ENCODE measurements around the gene DBNDD2.

Gene DBNDD2, protein sequence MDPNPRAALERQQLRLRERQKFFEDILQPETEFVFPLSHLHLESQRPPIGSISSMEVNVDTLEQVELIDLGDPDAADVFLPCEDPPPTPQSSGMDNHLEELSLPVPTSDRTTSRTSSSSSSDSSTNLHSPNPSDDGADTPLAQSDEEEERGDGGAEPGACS

DNA sequence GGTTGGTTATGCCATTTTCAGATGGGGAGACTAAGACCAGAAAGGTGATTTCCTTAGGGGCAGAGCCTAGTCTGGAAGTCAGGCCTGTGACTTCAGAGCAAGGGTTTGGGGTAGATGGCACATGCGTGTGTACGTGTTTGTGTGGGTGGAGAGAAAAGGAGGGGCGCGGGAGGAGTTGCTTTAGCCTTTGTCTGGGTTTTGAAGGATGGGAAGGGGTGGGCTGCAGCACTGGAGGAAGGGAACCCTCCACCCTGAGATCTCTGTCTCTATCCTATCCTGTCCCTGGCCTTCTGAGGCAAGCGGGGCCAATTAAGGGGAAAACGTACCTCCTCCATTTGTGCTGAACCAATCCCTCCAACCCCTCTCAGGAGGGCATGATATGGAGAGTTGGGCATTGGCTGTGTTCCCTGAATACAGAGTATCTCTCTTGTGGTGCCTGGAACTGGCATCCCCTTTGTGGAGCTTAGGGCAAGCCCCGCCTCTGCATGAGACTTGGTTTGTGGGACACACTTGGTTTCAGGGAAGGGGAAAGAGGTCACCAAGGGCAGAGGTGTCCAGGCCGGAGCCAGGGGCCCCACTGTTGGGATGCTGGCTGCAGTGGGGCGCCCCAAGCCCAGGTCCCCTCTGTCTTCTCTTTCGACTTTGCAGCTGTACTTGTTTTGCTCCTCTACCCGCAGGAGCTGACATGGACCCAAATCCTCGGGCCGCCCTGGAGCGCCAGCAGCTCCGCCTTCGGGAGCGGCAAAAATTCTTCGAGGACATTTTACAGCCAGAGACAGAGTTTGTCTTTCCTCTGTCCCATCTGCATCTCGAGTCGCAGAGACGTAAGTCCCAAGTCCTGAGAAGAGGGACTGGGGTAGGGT, at the start of gene DBNDD2:
DBNDD2 (plus strand) TSS at position 507 of the 863 bp plus-strand sequence; CDS start at position 686, 179 bp downstream.
- peak; percentile 33 for DNase-seq (ENCODE audit: low spot score)
- TF ChIP-seq, protein P1, sequence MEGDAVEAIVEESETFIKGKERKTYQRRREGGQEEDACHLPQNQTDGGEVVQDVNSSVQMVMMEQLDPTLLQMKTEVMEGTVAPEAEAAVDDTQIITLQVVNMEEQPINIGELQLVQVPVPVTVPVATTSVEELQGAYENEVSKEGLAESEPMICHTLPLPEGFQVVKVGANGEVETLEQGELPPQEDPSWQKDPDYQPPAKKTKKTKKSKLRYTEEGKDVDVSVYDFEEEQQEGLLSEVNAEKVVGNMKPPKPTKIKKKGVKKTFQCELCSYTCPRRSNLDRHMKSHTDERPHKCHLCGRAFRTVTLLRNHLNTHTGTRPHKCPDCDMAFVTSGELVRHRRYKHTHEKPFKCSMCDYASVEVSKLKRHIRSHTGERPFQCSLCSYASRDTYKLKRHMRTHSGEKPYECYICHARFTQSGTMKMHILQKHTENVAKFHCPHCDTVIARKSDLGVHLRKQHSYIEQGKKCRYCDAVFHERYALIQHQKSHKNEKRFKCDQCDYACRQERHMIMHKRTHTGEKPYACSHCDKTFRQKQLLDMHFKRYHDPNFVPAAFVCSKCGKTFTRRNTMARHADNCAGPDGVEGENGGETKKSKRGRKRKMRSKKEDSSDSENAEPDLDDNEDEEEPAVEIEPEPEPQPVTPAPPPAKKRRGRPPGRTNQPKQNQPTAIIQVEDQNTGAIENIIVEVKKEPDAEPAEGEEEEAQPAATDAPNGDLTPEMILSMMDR (IDR thresholded peaks at IDR 0.05; ENCODE audit: extremely low read depth, missing control alignments): no peak

- no peak for DNase-seq (ENCODE audit: low spot score)
- TF ChIP-seq, protein P1 (IDR thresholded peaks at IDR 0.05; ENCODE audit: extremely low read depth, missing control alignments): no peak
Measured at GRCh38 chr20:45359069-45359405, 49.1 kb upstream of the DBNDD2 start.

DNA sequence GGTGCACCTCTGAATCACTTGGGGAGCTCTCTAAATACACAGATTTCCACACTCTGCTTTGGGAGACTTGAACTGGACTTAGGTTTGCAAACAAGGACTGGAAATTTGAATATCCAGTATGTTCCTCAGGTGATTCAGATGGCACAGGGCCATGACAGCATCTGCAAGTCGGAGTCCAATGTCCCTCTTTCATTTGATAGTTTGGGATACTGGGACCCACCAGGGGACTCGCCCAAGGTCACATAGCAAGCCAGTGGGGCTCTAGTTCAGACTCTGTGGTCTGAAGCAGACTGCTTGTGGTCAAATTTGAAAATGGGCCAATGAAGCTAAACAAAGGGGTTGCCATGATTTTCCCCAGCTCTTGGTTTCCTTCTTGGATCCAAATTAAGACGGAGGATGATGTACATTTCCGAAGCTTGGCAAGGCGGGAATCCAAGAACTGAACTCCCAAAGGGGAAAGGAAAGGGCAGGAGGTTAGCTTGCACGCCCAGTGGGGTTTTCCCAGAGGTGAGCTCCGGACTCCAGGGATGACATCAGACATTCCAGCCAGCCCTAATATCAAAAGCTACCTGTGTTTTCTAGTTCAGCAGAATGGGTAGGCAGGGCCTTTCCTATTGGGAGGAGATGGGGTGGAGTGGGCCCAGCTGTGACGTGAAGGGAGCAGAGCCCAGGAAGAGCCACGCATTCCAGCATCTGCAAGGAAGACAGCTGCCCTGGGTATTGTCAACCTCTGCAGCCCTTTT, 48.5 kb upstream of the DBNDD2 start:
- TF ChIP-seq, protein P1 (IDR thresholded peaks at IDR 0.05; ENCODE audit: extremely low read depth, missing control alignments): no peak
- no peak for DNase-seq (ENCODE audit: low spot score)

DNA sequence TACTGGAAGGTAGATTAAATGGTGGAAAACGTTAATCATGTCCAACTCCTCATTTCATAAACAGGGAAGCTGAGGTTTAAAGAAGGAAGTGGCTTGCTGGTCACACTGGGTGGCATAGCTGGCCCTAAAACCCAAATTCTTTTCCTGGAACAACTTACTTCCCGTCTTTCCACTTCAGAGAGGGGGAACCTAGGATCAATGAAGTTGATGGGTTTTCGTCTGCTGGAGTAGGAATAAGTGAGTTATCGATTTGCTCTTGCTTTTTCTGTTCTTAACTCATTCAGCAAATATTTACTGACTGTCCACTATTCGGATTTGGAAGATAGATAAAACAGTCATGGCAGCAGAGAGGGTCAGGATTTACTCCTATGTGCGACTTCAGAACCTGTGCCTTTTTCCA, 46.3 kb upstream of the DBNDD2 start:
- DNase-seq (ENCODE audit: low spot score): no peak
- TF ChIP-seq, protein P1 (IDR thresholded peaks at IDR 0.05; ENCODE audit: extremely low read depth, missing control alignments): no peak

- DNase-seq (ENCODE audit: low spot score): peak; percentile 94
- TF ChIP-seq, protein P1 (IDR thresholded peaks at IDR 0.05; ENCODE audit: extremely low read depth, missing control alignments): peak; percentile 50
Measured at GRCh38 chr20:45362804-45363610, 45.1 kb upstream of the DBNDD2 start, which contains the start of gene SYS1. SYS1 (plus strand) TSS chr20:45363156; CDS start chr20:45363532, 376 bp downstream.

DNA sequence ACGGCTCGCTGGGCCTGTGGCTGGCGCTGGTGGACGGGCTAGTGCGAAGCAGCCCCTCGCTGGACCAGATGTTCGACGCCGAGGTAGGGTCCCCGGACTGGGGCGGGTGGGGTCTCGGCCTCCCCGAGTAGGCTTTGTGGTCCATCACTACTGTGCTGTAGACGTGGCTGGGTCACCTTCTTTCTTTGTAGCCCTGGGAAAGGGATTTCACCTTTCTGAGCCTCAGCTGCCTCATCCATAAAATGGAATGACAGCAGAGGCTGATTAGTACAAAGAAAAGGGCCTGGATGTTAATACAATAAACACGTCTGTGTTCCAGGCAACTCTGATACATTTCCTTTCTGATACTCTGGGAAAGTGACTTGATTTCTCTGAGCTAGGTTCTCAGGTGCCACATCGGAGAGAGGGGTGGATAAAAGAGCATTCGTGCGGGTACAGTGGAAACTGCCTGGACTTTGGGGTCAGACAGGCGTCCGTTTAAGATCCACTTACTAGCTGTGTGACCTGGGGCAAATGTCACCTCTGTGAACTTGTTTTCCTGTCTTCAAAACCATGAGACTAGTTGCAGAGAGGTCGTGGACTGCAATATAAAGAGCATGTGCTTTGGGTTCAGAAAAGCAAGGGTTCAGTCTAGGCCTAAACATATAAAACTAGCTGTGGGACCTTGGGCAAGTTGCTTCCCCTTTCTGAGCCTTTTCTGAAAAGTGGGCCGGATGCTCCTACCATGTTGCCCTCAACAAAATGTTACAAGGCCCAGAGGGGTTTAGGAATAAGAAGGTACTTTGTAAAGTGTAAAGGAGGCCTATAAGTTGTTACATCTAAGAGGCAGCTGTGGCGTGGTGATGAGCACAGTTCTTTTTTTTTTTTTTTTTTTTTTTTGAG, 44.2 kb upstream of the DBNDD2 start:
- TF ChIP-seq, protein P1 (IDR thresholded peaks at IDR 0.05; ENCODE audit: extremely low read depth, missing control alignments): no peak
- no peak for DNase-seq (ENCODE audit: low spot score)
